HL-60/S4 treated with retinoic acid at 250 ng/mL for 4 days and 3 days (cell line): Measurements from ENCODE around the gene SEC61A1.

ENCODE experiments used
- in situ Hi-C: fragments of 300-500 bp; cut with MboI; formaldehyde crosslinking; loops from 2 replicates; pipeline ENCODE4 v1.7.0; 2022; ENCODE audit warnings: low sequenced_read_pairs

The SEC61A1 gene

DNA sequence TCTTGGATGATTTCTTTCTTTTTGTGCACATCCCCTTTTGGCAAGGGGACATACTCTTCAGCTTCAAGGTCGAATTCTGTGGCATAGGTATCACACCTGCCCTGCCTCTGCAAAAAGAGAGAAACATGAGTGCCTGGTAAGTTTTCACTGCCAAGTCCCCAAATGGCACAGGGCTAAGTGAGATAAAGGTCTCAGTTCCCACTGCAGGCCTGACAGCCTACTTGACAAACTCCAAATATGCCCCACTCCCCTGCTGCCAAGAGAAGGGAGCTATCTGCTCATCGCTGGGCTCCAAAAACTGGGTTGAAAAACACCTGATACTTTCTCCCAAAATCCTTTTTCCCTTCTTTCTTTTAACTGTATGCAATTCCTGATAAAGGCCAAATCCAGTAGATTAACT is 48.4 kb downstream of the SEC61A1 start:
- in situ Hi-C loops = no loop called here

DNA sequence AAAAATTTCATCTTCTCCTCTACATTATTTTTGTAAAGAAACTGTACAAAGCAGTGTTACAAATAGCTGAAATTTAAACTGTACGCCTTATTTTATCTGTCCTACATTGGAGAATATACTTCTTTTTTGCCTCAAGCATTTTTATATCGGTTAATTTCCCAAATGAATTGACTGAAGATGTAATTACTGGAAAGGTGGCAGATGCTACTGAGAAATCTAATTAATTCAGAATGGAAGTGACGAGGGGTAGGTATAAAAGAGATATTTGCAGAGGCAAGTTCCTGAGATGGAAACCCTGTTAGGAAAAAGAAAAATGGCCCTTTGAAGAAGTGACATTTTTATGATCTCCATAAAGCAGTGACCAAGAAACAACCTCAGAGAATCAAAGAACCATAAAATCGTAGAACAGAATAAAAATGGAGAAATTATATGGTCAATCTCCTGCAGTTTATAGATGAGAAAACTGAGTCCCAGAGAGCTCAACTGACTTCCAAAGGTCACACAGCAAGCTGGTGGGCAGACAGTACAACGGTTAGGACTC is 51.0 kb downstream of the SEC61A1 start:
- in situ Hi-C loops = no loop called here

DNA sequence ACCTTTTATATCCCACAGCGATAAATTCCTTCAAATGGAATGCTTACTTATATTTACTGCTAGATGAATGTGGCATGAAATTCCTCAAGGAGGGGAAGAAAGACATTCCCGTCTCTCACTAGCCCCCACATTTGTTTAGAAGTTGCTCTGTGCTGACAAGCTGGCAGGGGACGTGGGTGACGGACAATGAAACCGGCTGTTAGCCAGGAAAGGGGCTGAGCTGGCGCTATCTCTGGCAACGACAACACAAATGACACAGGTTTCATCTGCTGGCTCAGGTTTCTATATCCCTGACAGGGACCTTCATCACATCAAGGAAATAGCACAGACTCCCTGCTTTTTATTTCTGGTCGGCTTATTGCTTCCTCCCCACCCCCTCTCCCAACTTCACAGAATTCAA is 55.6 kb downstream of the SEC61A1 start:
- in situ Hi-C loops = no loop called here

DNA sequence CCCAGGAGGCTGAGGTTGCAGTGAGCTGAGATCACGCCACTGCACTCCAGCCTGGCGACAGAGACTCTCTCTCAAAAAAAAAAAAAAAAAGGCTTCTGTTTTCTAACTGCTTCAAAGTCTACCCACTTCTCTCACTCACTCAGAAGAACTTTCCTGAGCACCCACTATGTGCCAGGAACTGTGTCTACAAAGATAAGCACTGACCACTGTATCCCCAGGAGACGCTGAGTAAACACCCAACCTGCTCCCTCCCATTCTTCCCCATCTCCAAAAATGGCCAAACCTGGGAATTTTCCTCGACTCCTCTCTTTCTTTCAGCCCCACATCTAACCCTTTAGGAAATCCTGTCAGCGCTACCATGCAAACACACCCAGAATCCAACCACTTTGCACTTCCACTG is 58.9 kb downstream of the SEC61A1 start:
- in situ Hi-C loops = no loop called here

DNA sequence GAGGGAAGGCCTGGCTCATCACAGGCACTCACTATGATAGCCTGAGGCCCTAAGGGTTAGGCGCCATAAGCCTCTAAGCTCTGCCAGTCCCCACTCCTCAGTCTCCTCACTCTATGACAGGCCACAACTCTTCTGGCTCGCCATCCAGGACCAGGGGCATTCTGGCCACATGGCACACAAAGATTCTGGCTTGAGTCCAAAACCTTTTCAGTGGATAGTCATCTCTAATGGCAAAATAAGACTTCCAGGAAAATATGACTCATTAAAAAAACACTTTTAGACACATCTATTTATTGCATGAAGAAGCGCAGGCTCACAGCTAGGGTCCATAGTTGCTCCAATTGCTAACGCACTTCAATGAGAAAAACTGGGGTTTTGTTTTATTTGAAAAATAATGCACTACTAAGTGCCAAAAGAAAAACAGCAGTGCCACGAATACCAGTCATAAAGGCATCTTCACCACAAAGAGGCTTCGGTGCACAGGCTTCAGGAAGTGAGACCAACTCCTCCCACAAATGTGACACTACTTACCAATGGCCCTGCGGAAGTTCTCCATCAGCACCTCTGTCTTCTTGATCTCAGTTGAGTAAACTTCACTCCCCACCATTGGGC is 60.2 kb downstream of the SEC61A1 start:
- in situ Hi-C loops = no loop called here

DNA sequence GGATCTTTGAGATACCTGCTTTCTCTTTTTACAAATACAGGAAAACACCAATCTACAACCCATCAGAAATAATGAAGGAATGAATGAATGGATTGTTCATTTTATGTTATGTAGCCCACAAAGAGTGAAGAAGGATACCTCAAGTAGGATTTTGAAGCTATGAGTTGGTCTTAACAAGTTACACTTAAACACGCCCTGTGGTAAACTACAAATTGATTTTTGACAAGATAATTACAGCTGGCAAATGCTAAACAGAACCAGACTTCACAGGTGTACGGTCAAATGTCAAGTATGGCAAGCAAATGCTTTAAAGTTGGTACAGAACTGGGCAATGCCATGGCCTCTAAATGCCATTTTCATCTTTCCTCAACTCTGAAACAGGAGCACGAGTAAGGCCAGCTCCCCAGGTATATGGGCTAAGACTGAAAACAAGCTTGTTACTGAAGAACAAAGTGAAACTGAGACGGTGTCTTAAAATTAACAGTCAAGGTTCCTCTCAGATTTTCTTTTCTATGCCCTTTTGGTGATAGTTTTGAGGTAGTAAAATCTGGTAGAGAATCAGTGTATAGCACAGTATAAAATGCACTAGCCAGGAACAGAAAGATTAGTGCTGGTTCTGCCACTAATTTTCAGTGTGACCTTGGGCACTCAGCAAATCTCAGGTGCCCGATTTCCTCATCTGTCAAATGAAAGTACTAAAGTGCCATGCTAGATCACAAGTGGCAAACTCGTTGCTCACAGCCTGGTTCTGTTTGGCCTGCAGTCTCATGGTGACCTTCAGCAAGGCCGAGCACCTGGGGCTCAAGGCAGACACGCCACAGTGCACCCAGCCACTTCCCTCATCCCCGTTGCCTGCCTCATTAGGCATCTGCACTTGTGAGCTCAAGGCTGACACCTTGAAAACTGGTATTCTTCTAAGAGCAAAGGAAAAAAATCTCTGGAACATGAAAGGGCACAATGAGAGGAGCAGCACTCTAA is 61.9 kb downstream of the SEC61A1 start:
- in situ Hi-C loops = no loop called here
